ENCODE measurements around the gene TCERG1.

The TCERG1 gene

GRCh38 chr5:146475906-146476305 is 28.8 kb downstream of the TCERG1 start:
- Mint-ChIP-seq H3K4me3 (no peak overlapping the region), H3K36me3 (peaks cover 21% of the 10 kb centered on the region)

GRCh38 chr5:146482775-146483174 is 35.6 kb downstream of the TCERG1 start:
- H3K4me1 Mint-ChIP-seq (ENCODE audit: low read depth): no peaks in the 10 kb centered on the region
- no peaks in the 10 kb centered on the region for H3K9me3 Mint-ChIP-seq (ENCODE audit: low read depth)
- peaks cover 16% of the 10 kb centered on the region for H3K36me3 Mint-ChIP-seq
- no peaks in the 10 kb centered on the region for H3K27me3 Mint-ChIP-seq
- no peak overlapping the region for H3K4me3 Mint-ChIP-seq
- H3K27ac Mint-ChIP-seq: no peak overlapping the region

More at GRCh38 chr5:146475906-146476305, 28.8 kb downstream of the TCERG1 start:
- Mint-ChIP-seq H3K9me3 (ENCODE audit: low read depth) (no peaks in the 10 kb centered on the region), H3K27ac (no peak overlapping the region), H3K4me1 (ENCODE audit: low read depth) (no peaks in the 10 kb centered on the region), H3K27me3 (no peaks in the 10 kb centered on the region)

GRCh38 chr5:146484714-146485391 is 37.7 kb downstream of the TCERG1 start:
- H3K27ac Mint-ChIP-seq: no peak overlapping the region
- no peaks in the 10 kb centered on the region for H3K4me1 Mint-ChIP-seq (ENCODE audit: low read depth)
- no peaks in the 10 kb centered on the region for H3K9me3 Mint-ChIP-seq (ENCODE audit: low read depth)
- peaks cover 28% of the 10 kb centered on the region for H3K36me3 Mint-ChIP-seq
- H3K4me3 Mint-ChIP-seq: no peak overlapping the region
- H3K27me3 Mint-ChIP-seq: no peaks in the 10 kb centered on the region

- H3K4me1 Mint-ChIP-seq (ENCODE audit: low read depth): no peaks in the 10 kb centered on the region
Observed at GRCh38 chr5:146490089-146490843, 43.1 kb downstream of the TCERG1 start.

GRCh38 chr5:146494656-146495055 is 47.5 kb downstream of the TCERG1 start:
- Mint-ChIP-seq H3K4me1 (ENCODE audit: low read depth) (peaks cover 4% of the 10 kb centered on the region), H3K9me3 (ENCODE audit: low read depth) (no peaks in the 10 kb centered on the region), H3K4me3 (no peak overlapping the region), H3K36me3 (peaks cover 13% of the 10 kb centered on the region), H3K27me3 (no peaks in the 10 kb centered on the region), H3K27ac (no peak overlapping the region)

More at GRCh38 chr5:146490089-146490843, 43.1 kb downstream of the TCERG1 start:
- no peaks in the 10 kb centered on the region for H3K9me3 Mint-ChIP-seq (ENCODE audit: low read depth)
- peak overlapping the region; percentile 5 for H3K27ac Mint-ChIP-seq
- no peaks in the 10 kb centered on the region for H3K27me3 Mint-ChIP-seq
- peaks cover 19% of the 10 kb centered on the region for H3K36me3 Mint-ChIP-seq
- H3K4me3 Mint-ChIP-seq: no peak overlapping the region

GRCh38 chr5:146499680-146500079 is 52.5 kb downstream of the TCERG1 start:
- Mint-ChIP-seq H3K4me3 (no peak overlapping the region), H3K9me3 (ENCODE audit: low read depth) (no peaks in the 10 kb centered on the region), H3K27ac (no peak overlapping the region), H3K27me3 (no peaks in the 10 kb centered on the region), H3K4me1 (ENCODE audit: low read depth) (peaks cover 4% of the 10 kb centered on the region), H3K36me3 (peaks cover 8% of the 10 kb centered on the region)

GRCh38 chr5:146507428-146507827 is 60.3 kb downstream of the TCERG1 start:
- Mint-ChIP-seq H3K27me3 (no peaks in the 10 kb centered on the region), H3K27ac (no peak overlapping the region)

GRCh38 chr5:146510559-146511125 is 63.5 kb downstream of the TCERG1 start:
- no peak overlapping the region for H3K4me3 Mint-ChIP-seq
- H3K4me1 Mint-ChIP-seq (ENCODE audit: low read depth): no peaks in the 10 kb centered on the region
- peaks cover 6% of the 10 kb centered on the region for H3K36me3 Mint-ChIP-seq
- no peak overlapping the region for H3K27ac Mint-ChIP-seq
- H3K9me3 Mint-ChIP-seq (ENCODE audit: low read depth): no peaks in the 10 kb centered on the region
- H3K27me3 Mint-ChIP-seq: no peaks in the 10 kb centered on the region

More at GRCh38 chr5:146507428-146507827, 60.3 kb downstream of the TCERG1 start:
- H3K9me3 Mint-ChIP-seq (ENCODE audit: low read depth): no peaks in the 10 kb centered on the region
- no peaks in the 10 kb centered on the region for H3K4me1 Mint-ChIP-seq (ENCODE audit: low read depth)
- H3K4me3 Mint-ChIP-seq: no peak overlapping the region
- peaks cover 6% of the 10 kb centered on the region for H3K36me3 Mint-ChIP-seq

GRCh38 chr5:146513462-146513861 is 66.3 kb downstream of the TCERG1 start:
- H3K4me1 Mint-ChIP-seq (ENCODE audit: low read depth): no peaks in the 10 kb centered on the region
- H3K9me3 Mint-ChIP-seq (ENCODE audit: low read depth): no peaks in the 10 kb centered on the region
- peaks cover 3% of the 10 kb centered on the region for H3K36me3 Mint-ChIP-seq
- H3K27ac Mint-ChIP-seq: peak overlapping the region; percentile 5
- no peak overlapping the region for H3K4me3 Mint-ChIP-seq
- H3K27me3 Mint-ChIP-seq: no peaks in the 10 kb centered on the region

- Mint-ChIP-seq H3K4me3 (no peak overlapping the region), H3K4me1 (ENCODE audit: low read depth) (no peaks in the 10 kb centered on the region), H3K9me3 (ENCODE audit: low read depth) (no peaks in the 10 kb centered on the region), H3K27ac (no peak overlapping the region), H3K27me3 (peaks cover 2% of the 10 kb centered on the region), H3K36me3 (peaks cover 3% of the 10 kb centered on the region)
Observed at GRCh38 chr5:146514575-146514974, 67.4 kb downstream of the TCERG1 start.

GRCh38 chr5:146515473-146516150 is 68.5 kb downstream of the TCERG1 start:
- no peaks in the 10 kb centered on the region for H3K36me3 Mint-ChIP-seq
- no peak overlapping the region for H3K4me3 Mint-ChIP-seq
- no peaks in the 10 kb centered on the region for H3K9me3 Mint-ChIP-seq (ENCODE audit: low read depth)
- peaks cover 3% of the 10 kb centered on the region for H3K27me3 Mint-ChIP-seq
- H3K4me1 Mint-ChIP-seq (ENCODE audit: low read depth): no peaks in the 10 kb centered on the region
- no peak overlapping the region for H3K27ac Mint-ChIP-seq

GRCh38 chr5:146516151-146516475 is 69.0 kb downstream of the TCERG1 start, which contains the start of gene GPR151:
Gene GPR151 (minus strand): TSS chr5:146516190. CDS start chr5:146516113, 77 bp downstream.
- H3K36me3 Mint-ChIP-seq: no peaks in the 10 kb centered on the region
- H3K9me3 Mint-ChIP-seq (ENCODE audit: low read depth): no peaks in the 10 kb centered on the region
- no peak within 1 kb of the TSS for H3K27ac Mint-ChIP-seq
- H3K4me1 Mint-ChIP-seq (ENCODE audit: low read depth): no peaks in the 10 kb centered on the region
- no peak within 1 kb of the TSS for H3K4me3 Mint-ChIP-seq
- peaks cover 4% of the 10 kb centered on the region for H3K27me3 Mint-ChIP-seq

GRCh38 chr5:146519554-146519953 is 72.4 kb downstream of the TCERG1 start:
- Mint-ChIP-seq H3K9me3 (ENCODE audit: low read depth) (no peaks in the 10 kb centered on the region), H3K36me3 (no peaks in the 10 kb centered on the region), H3K27me3 (peaks cover 8% of the 10 kb centered on the region), H3K4me1 (ENCODE audit: low read depth) (no peaks in the 10 kb centered on the region), H3K27ac (no peak overlapping the region), H3K4me3 (no peak overlapping the region)

GRCh38 chr5:146520731-146521130 is 73.6 kb downstream of the TCERG1 start:
- Mint-ChIP-seq H3K4me1 (ENCODE audit: low read depth) (no peaks in the 10 kb centered on the region), H3K36me3 (no peaks in the 10 kb centered on the region), H3K27me3 (peaks cover 8% of the 10 kb centered on the region), H3K27ac (no peak overlapping the region), H3K4me3 (no peak overlapping the region), H3K9me3 (ENCODE audit: low read depth) (no peaks in the 10 kb centered on the region)

Data from activated naive CD8-positive, alpha-beta T cell (primary cell).